Measurements from ENCODE around the gene CSNK2A2.

The CSNK2A2 gene

GRCh38 chr16:58198022-58198683, at the start of gene CSNK2A2:
Gene CSNK2A2 (minus strand): TSS chr16:58198106. CDS start chr16:58197736, 370 bp downstream.
- Histone ChIP-seq H3K79me2 (ENCODE audit: control insufficient read depth, insufficient read depth, low read length, unreplicated experiment) (peaks cover 37% of the 10 kb centered on the region), H3K4me1 (ENCODE audit: control insufficient read depth, insufficient read depth, low read length, unreplicated experiment) (peaks cover 17% of the 10 kb centered on the region), H3K27ac (ENCODE audit: low read depth, low read length) (no peak within 1 kb of the TSS), H3K36me3 (ENCODE audit: insufficient read depth, low read length) (no peaks in the 10 kb centered on the region), H3K4me3 (ENCODE audit: low read depth, low read length) (peak within 1 kb of the TSS; percentile 83), H2AFZ (ENCODE audit: low read length, unreplicated experiment) (peak within 1 kb of the TSS; percentile 50), H3K27me3 (ENCODE audit: insufficient read depth, low read length) (peaks cover 28% of the 10 kb centered on the region)

- Histone ChIP-seq H2AFZ (ENCODE audit: low read length, unreplicated experiment) (no peak overlapping the region), H3K36me3 (ENCODE audit: insufficient read depth, low read length) (no peaks in the 10 kb centered on the region), H3K4me3 (ENCODE audit: low read depth, low read length) (no peak overlapping the region), H3K79me2 (ENCODE audit: control insufficient read depth, insufficient read depth, low read length, unreplicated experiment) (no peaks in the 10 kb centered on the region), H3K4me1 (ENCODE audit: control insufficient read depth, insufficient read depth, low read length, unreplicated experiment) (no peaks in the 10 kb centered on the region), H3K27me3 (ENCODE audit: insufficient read depth, low read length) (peaks cover 63% of the 10 kb centered on the region), H3K27ac (ENCODE audit: low read depth, low read length) (no peak overlapping the region)
Observed at GRCh38 chr16:58243528-58244004, 45.7 kb upstream of the CSNK2A2 start.

GRCh38 chr16:58236831-58237230, 38.9 kb upstream of the CSNK2A2 start:
- peaks cover 67% of the 10 kb centered on the region for H3K27me3 ChIP-seq (ENCODE audit: insufficient read depth, low read length)
- no peak overlapping the region for H3K4me3 ChIP-seq (ENCODE audit: low read depth, low read length)
- no peak overlapping the region for H3K27ac ChIP-seq (ENCODE audit: low read depth, low read length)
- H3K4me1 ChIP-seq (ENCODE audit: control insufficient read depth, insufficient read depth, low read length, unreplicated experiment), result no peaks in the 10 kb centered on the region
- H3K79me2 ChIP-seq (ENCODE audit: control insufficient read depth, insufficient read depth, low read length, unreplicated experiment), result no peaks in the 10 kb centered on the region
- H2AFZ ChIP-seq (ENCODE audit: low read length, unreplicated experiment), result no peak overlapping the region
- H3K36me3 ChIP-seq (ENCODE audit: insufficient read depth, low read length), result no peaks in the 10 kb centered on the region

GRCh38 chr16:58236231-58236690, 38.4 kb upstream of the CSNK2A2 start:
- H3K4me3 ChIP-seq (ENCODE audit: low read depth, low read length), result peak overlapping the region; percentile 68
- H3K4me1 ChIP-seq (ENCODE audit: control insufficient read depth, insufficient read depth, low read length, unreplicated experiment), result no peaks in the 10 kb centered on the region
- peak overlapping the region; percentile 84 for H2AFZ ChIP-seq (ENCODE audit: low read length, unreplicated experiment)
- no peak overlapping the region for H3K27ac ChIP-seq (ENCODE audit: low read depth, low read length)
- peaks cover 61% of the 10 kb centered on the region for H3K27me3 ChIP-seq (ENCODE audit: insufficient read depth, low read length)
- no peaks in the 10 kb centered on the region for H3K79me2 ChIP-seq (ENCODE audit: control insufficient read depth, insufficient read depth, low read length, unreplicated experiment)
- no peaks in the 10 kb centered on the region for H3K36me3 ChIP-seq (ENCODE audit: insufficient read depth, low read length)

- H2AFZ ChIP-seq (ENCODE audit: low read length, unreplicated experiment), result peak overlapping the region; percentile 84
- no peaks in the 10 kb centered on the region for H3K4me1 ChIP-seq (ENCODE audit: control insufficient read depth, insufficient read depth, low read length, unreplicated experiment)
- H3K27me3 ChIP-seq (ENCODE audit: insufficient read depth, low read length), result peaks cover 59% of the 10 kb centered on the region
- H3K4me3 ChIP-seq (ENCODE audit: low read depth, low read length), result peak overlapping the region; percentile 68; the same call in 1 of the 2 replicates
- H3K27ac ChIP-seq (ENCODE audit: low read depth, low read length), result no peak overlapping the region
- H3K79me2 ChIP-seq (ENCODE audit: control insufficient read depth, insufficient read depth, low read length, unreplicated experiment), result no peaks in the 10 kb centered on the region
- no peaks in the 10 kb centered on the region for H3K36me3 ChIP-seq (ENCODE audit: insufficient read depth, low read length)
Observed at GRCh38 chr16:58235663-58236062, 37.8 kb upstream of the CSNK2A2 start.

GRCh38 chr16:58234831-58235595, 37.1 kb upstream of the CSNK2A2 start:
- no peaks in the 10 kb centered on the region for H3K36me3 ChIP-seq (ENCODE audit: insufficient read depth, low read length)
- peaks cover 52% of the 10 kb centered on the region for H3K27me3 ChIP-seq (ENCODE audit: insufficient read depth, low read length)
- H3K79me2 ChIP-seq (ENCODE audit: control insufficient read depth, insufficient read depth, low read length, unreplicated experiment), result no peaks in the 10 kb centered on the region
- no peak overlapping the region for H3K27ac ChIP-seq (ENCODE audit: low read depth, low read length)
- H3K4me3 ChIP-seq (ENCODE audit: low read depth, low read length), result no peak overlapping the region
- H2AFZ ChIP-seq (ENCODE audit: low read length, unreplicated experiment), result no peak overlapping the region
- no peaks in the 10 kb centered on the region for H3K4me1 ChIP-seq (ENCODE audit: control insufficient read depth, insufficient read depth, low read length, unreplicated experiment)

GRCh38 chr16:58230259-58230658, 32.4 kb upstream of the CSNK2A2 start:
- no peaks in the 10 kb centered on the region for H3K4me1 ChIP-seq (ENCODE audit: control insufficient read depth, insufficient read depth, low read length, unreplicated experiment)
- no peak overlapping the region for H2AFZ ChIP-seq (ENCODE audit: low read length, unreplicated experiment)

GRCh38 chr16:58226790-58227189, 28.9 kb upstream of the CSNK2A2 start:
- H3K4me1 ChIP-seq (ENCODE audit: control insufficient read depth, insufficient read depth, low read length, unreplicated experiment), result no peaks in the 10 kb centered on the region
- H3K27me3 ChIP-seq (ENCODE audit: insufficient read depth, low read length), result peaks cover 44% of the 10 kb centered on the region
- no peak overlapping the region for H2AFZ ChIP-seq (ENCODE audit: low read length, unreplicated experiment)
- H3K4me3 ChIP-seq (ENCODE audit: low read depth, low read length), result no peak overlapping the region
- no peaks in the 10 kb centered on the region for H3K79me2 ChIP-seq (ENCODE audit: control insufficient read depth, insufficient read depth, low read length, unreplicated experiment)
- no peaks in the 10 kb centered on the region for H3K36me3 ChIP-seq (ENCODE audit: insufficient read depth, low read length)
- H3K27ac ChIP-seq (ENCODE audit: low read depth, low read length), result no peak overlapping the region

More at GRCh38 chr16:58230259-58230658, 32.4 kb upstream of the CSNK2A2 start:
- no peaks in the 10 kb centered on the region for H3K36me3 ChIP-seq (ENCODE audit: insufficient read depth, low read length)
- H3K79me2 ChIP-seq (ENCODE audit: control insufficient read depth, insufficient read depth, low read length, unreplicated experiment), result no peaks in the 10 kb centered on the region
- H3K27ac ChIP-seq (ENCODE audit: low read depth, low read length), result no peak overlapping the region
- H3K27me3 ChIP-seq (ENCODE audit: insufficient read depth, low read length), result peaks cover 50% of the 10 kb centered on the region
- H3K4me3 ChIP-seq (ENCODE audit: low read depth, low read length), result no peak overlapping the region

- H2AFZ ChIP-seq (ENCODE audit: low read length, unreplicated experiment), result no peak overlapping the region
- no peaks in the 10 kb centered on the region for H3K36me3 ChIP-seq (ENCODE audit: insufficient read depth, low read length)
- H3K79me2 ChIP-seq (ENCODE audit: control insufficient read depth, insufficient read depth, low read length, unreplicated experiment), result no peaks in the 10 kb centered on the region
- H3K4me3 ChIP-seq (ENCODE audit: low read depth, low read length), result no peak overlapping the region
- H3K27me3 ChIP-seq (ENCODE audit: insufficient read depth, low read length), result peaks cover 44% of the 10 kb centered on the region
- no peaks in the 10 kb centered on the region for H3K4me1 ChIP-seq (ENCODE audit: control insufficient read depth, insufficient read depth, low read length, unreplicated experiment)
- H3K27ac ChIP-seq (ENCODE audit: low read depth, low read length), result no peak overlapping the region
Observed at GRCh38 chr16:58225965-58226602, 28.2 kb upstream of the CSNK2A2 start.

- Histone ChIP-seq H3K27me3 (ENCODE audit: insufficient read depth, low read length) (peaks cover 60% of the 10 kb centered on the region), H2AFZ (ENCODE audit: low read length, unreplicated experiment) (no peak overlapping the region), H3K4me1 (ENCODE audit: control insufficient read depth, insufficient read depth, low read length, unreplicated experiment) (no peaks in the 10 kb centered on the region), H3K4me3 (ENCODE audit: low read depth, low read length) (no peak overlapping the region), H3K27ac (ENCODE audit: low read depth, low read length) (no peak overlapping the region), H3K36me3 (ENCODE audit: insufficient read depth, low read length) (no peaks in the 10 kb centered on the region), H3K79me2 (ENCODE audit: control insufficient read depth, insufficient read depth, low read length, unreplicated experiment) (no peaks in the 10 kb centered on the region)
Observed at GRCh38 chr16:58222532-58223316, 24.8 kb upstream of the CSNK2A2 start.

All from ACC112 (cell line).